CD4-positive, alpha-beta T cell treated with Interleukin-2 at 100 ng/mL for 4 hours (primary cell): ENCODE data around the gene FAM163A.
"Not testable (repeated sequence)": the region's sequence is repeated elsewhere in the genome, so short reads cannot be mapped to it uniquely, and the experiment has no call there.

ENCODE experiments used
- DNase-seq: peaks from one replicate; pipeline ENCODE4 v3.0.0-alpha.2; 2020; ENCODE audit warnings: low spot score

Gene FAM163A

GRCh38 chr1:179853102-179853501 is 110.0 kb downstream of the FAM163A start:
- no peak for DNase-seq

- not testable (repeated sequence) for DNase-seq
These were observed 112.7 kb downstream of the FAM163A start for GRCh38 chr1:179855831-179856230.

DNA sequence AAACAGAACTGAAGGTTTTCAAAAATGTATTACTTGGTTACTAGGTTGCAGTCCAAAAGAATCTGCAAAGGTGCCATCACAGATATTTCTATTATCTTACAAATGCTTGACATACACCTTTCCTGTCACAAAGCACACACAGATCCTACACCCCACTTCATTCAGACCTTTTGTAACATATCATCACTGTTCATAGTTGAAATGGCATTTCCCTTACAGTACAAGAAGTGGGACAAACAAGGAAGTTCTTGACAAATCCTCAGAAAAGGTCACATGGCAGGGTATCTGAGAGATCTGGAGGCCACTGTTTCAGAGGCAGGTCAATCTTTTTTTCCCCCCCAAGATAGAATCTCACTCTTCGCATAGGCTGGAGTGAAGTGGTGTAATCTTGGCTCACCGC is 113.2 kb downstream of the FAM163A start:
- no peak for DNase-seq

GRCh38 chr1:179857009-179857408 is 113.9 kb downstream of the FAM163A start:
- no peak for DNase-seq

GRCh38 chr1:179860652-179861051 is 117.6 kb downstream of the FAM163A start:
- DNase-seq: no peak

DNA sequence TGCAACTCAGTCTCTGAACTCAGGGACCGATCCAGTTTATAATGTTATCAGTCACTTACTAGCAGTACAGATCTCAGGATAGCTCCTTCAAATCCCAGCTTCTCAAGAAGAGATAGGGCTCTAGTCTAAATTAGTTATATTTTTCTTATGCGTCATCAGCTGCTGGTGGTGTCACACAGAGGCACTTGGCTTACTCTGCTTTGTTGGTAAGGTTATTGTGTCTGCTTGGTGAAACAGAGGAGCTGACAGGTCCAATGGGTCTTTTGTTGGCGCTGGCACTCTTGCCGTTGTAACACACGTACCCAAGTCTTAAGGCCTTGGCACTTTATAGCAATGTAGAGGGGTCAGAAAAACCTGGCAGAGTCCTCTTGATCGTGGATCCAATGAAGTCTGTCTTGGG is 122.3 kb downstream of the FAM163A start:
- no peak for DNase-seq
